ENCODE measurements around the gene FOXRED1. TPM values are rescaled to one million over a fixed set of nuclear protein-coding genes. Genes with fewer than 3 reads are reported as not detected.
A peak's percentile ranks its signal among the peaks of the same experiment; 100 is the strongest.

The FOXRED1 gene
- total RNA-seq, 1 donor = 11.6 TPM

- Histone ChIP-seq H2AFZ (ENCODE audit: low read length) (no peak overlapping the region), H4K20me1 (ENCODE audit: insufficient read depth, low read length) (no peaks in the 10 kb centered on the region), H3K27me3 (ENCODE audit: insufficient read depth, low read length) (no peaks in the 10 kb centered on the region), H3K36me3 (ENCODE audit: insufficient read depth, low read length) (peaks cover 24% of the 10 kb centered on the region), H3K4me3 (ENCODE audit: insufficient read depth, low read length) (no peak overlapping the region), H3K9me3 (ENCODE audit: low read depth, low read length) (no peaks in the 10 kb centered on the region), H3K27ac (ENCODE audit: low read depth, low read length) (no peak overlapping the region), H3K4me1 (ENCODE audit: insufficient read depth, low read length) (no peaks in the 10 kb centered on the region), H3K4me2 (ENCODE audit: insufficient read depth, low read length) (no peak overlapping the region), H3K79me2 (ENCODE audit: insufficient read depth, low read length) (no peaks in the 10 kb centered on the region)
- no peak for TF ChIP-seq CTCF (IDR thresholded peaks at IDR 0.05; ENCODE audit: extremely low read depth, low read depth, low read length)
- DNase-seq (ENCODE audit: insufficient read length, low spot score, missing footprints) = no peak
These were observed 28.1 kb downstream of the FOXRED1 start for GRCh38 chr11:126297004-126297403.

DNA sequence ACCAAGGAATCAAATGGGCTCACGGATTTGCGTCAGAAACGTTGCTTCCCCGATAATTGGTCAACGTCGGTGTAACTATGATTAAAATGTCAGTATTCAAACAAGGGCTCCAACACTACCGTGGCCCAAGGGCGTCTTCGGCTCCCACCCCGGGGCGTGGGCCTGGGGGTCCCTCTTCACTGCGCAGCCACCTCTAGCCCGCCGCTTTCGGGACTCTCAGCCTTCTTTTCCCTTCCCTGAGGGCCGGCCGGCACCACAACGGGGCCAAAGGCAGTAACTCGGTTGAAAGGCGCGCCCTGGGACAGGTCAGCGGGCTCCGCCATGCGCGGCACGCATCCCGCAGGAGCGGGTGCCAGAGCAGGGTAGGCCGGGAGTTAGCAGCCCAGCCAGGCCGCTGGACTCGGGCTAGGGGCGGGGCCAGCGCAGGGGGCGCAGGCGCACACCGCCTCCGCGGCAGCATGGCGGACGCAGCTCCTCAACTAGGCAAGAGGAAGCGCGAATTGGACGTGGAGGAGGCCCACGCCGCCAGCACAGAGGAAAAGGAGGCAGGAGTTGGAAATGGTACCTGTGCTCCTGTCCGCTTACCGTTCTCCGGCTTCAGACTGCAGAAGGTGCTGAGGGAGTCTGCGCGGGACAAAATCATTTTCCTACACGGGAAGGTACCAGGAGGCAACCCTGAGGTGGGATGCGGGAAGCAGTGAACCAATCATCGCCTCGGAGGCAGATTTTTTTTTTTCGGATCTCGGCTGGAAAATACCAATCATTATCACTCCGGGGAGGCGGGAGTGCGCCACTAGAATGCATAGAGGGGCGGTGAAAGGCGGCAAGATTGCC is 34.9 kb downstream of the FOXRED1 start, which contains the start of gene DCPS:
Gene DCPS, plus strand, starts transcription at position 438 of the 834 bp plus-strand sequence. Its CDS starts 21 bp downstream, at position 459.
- peak; percentile 98 for DNase-seq (ENCODE audit: insufficient read length, low spot score, missing footprints)
- peaks cover 13% of the 10 kb centered on the region for H3K4me1 ChIP-seq (ENCODE audit: insufficient read depth, low read length)
- no peak for TF ChIP-seq CTCF (IDR thresholded peaks at IDR 0.05; ENCODE audit: extremely low read depth, low read depth, low read length)
- no peaks in the 10 kb centered on the region for H4K20me1 ChIP-seq (ENCODE audit: insufficient read depth, low read length)
- H3K27me3 ChIP-seq (ENCODE audit: insufficient read depth, low read length) = no peaks in the 10 kb centered on the region
- H3K27ac ChIP-seq (ENCODE audit: low read depth, low read length) = peak within 1 kb of the TSS; percentile 79
- no peaks in the 10 kb centered on the region for H3K36me3 ChIP-seq (ENCODE audit: insufficient read depth, low read length)
- peak within 1 kb of the TSS; percentile 100 for H2AFZ ChIP-seq (ENCODE audit: low read length)
- H3K4me2 ChIP-seq (ENCODE audit: insufficient read depth, low read length) = peak within 1 kb of the TSS; percentile 86
- H3K4me3 ChIP-seq (ENCODE audit: insufficient read depth, low read length) = peak within 1 kb of the TSS; percentile 86
- no peaks in the 10 kb centered on the region for H3K9me3 ChIP-seq (ENCODE audit: low read depth, low read length)
- peaks cover 6% of the 10 kb centered on the region for H3K79me2 ChIP-seq (ENCODE audit: insufficient read depth, low read length)

GRCh38 chr11:126304457-126305075 is 35.6 kb downstream of the FOXRED1 start:
- H3K27me3 ChIP-seq (ENCODE audit: insufficient read depth, low read length) = no peaks in the 10 kb centered on the region
- peak overlapping the region; percentile 86 for H3K4me2 ChIP-seq (ENCODE audit: insufficient read depth, low read length)
- H3K79me2 ChIP-seq (ENCODE audit: insufficient read depth, low read length) = peaks cover 6% of the 10 kb centered on the region
- H2AFZ ChIP-seq (ENCODE audit: low read length) = peak overlapping the region; percentile 100
- H3K9me3 ChIP-seq (ENCODE audit: low read depth, low read length) = no peaks in the 10 kb centered on the region
- no peaks in the 10 kb centered on the region for H3K36me3 ChIP-seq (ENCODE audit: insufficient read depth, low read length)
- peak overlapping the region; percentile 79 for H3K27ac ChIP-seq (ENCODE audit: low read depth, low read length)
- peak overlapping the region; percentile 86 for H3K4me3 ChIP-seq (ENCODE audit: insufficient read depth, low read length)
- TF ChIP-seq CTCF (IDR thresholded peaks at IDR 0.05; ENCODE audit: extremely low read depth, low read depth, low read length) = no peak
- peaks cover 13% of the 10 kb centered on the region for H3K4me1 ChIP-seq (ENCODE audit: insufficient read depth, low read length)
- DNase-seq (ENCODE audit: insufficient read length, low spot score, missing footprints) = peak; percentile 56
- H4K20me1 ChIP-seq (ENCODE audit: insufficient read depth, low read length) = no peaks in the 10 kb centered on the region

GRCh38 chr11:126305699-126306098 is 36.7 kb downstream of the FOXRED1 start:
- H3K36me3 ChIP-seq (ENCODE audit: insufficient read depth, low read length) = no peaks in the 10 kb centered on the region
- no peaks in the 10 kb centered on the region for H4K20me1 ChIP-seq (ENCODE audit: insufficient read depth, low read length)
- TF ChIP-seq CTCF (IDR thresholded peaks at IDR 0.05; ENCODE audit: extremely low read depth, low read depth, low read length) = no peak
- no peak overlapping the region for H3K4me2 ChIP-seq (ENCODE audit: insufficient read depth, low read length)
- H3K9me3 ChIP-seq (ENCODE audit: low read depth, low read length) = no peaks in the 10 kb centered on the region
- no peak overlapping the region for H3K4me3 ChIP-seq (ENCODE audit: insufficient read depth, low read length)
- peaks cover 6% of the 10 kb centered on the region for H3K79me2 ChIP-seq (ENCODE audit: insufficient read depth, low read length)
- H3K27ac ChIP-seq (ENCODE audit: low read depth, low read length) = no peak overlapping the region
- no peaks in the 10 kb centered on the region for H3K27me3 ChIP-seq (ENCODE audit: insufficient read depth, low read length)
- peaks cover 13% of the 10 kb centered on the region for H3K4me1 ChIP-seq (ENCODE audit: insufficient read depth, low read length)
- no peak overlapping the region for H2AFZ ChIP-seq (ENCODE audit: low read length)
- no peak for DNase-seq (ENCODE audit: insufficient read length, low spot score, missing footprints)
